ENCODE results near the gene USP2. TPM values are rescaled to one million over a fixed set of nuclear protein-coding genes. Genes with fewer than 3 reads are reported as not detected.

The USP2 gene
- total and polyA plus RNA-seq, 2 of the 8 experiments (the other 6 are each of a cell fraction or from before 2014, with no cell fraction given) = 2.2 to 6.9 TPM

DNA sequence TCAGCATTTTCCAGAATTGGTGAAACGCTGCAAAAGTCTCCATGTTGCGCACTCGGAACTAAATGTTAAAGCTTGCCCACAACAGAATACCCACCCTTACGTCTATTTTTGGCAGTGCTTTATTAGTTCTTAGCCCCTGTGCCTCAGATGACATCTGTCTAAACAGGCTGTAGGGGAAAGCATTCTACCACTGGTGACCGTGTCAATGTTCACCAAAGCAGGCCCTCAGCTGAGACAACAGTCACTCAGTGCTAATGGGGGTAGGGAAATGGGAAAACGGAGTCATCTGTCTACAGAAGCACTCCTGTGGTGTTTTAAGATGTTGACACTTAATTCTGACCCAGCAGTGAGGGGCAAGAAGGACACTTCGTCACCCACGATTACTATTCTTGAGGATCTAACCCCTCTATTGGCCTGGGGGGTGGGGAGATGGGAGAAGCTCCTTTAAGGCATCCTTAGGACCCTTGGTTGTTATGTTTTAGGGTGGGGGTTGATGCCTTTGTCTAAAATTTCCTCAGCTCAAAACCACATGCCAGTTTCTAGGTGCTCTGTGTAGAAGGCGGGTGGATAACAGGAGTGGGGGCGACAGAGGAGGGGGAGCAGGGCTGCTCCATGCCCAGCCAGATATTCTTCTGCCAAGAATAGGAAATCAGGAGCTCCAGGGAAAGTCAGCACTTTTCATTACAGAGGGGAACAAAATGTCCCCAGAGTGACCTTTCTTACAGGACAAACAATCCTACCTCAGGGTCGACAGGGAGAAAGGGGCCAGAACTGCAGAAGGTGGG is 19.4 kb downstream of the USP2 start:
- H3K27ac ChIP-seq (ENCODE audit: low read depth, low read length) = no peak overlapping the region
- POLR2A ChIA-PET (ENCODE audit: partially characterized antibody) = interaction anchor here (1.0 to 3.7 kb wide), 6 partner anchors 9 to 113 kb away, joined by 3 to 32 read pairs (median 4); partner anchors contain the start of genes C1QTNF5 and USP2
- TF ChIP-seq SP1 (IDR thresholded peaks at IDR 0.05; ENCODE audit: low read depth, low read length) (no peak), EGR1 (IDR thresholded peaks at IDR 0.05; ENCODE audit: borderline replicate concordance, low read depth, low read length) (no peak), JUND (IDR thresholded peaks at IDR 0.05; ENCODE audit: low read length) (no peak), ZNF274 (IDR thresholded peaks at IDR 0.05; ENCODE audit: borderline replicate concordance, extremely low read depth, low read length) (no peak), EP300 (IDR thresholded peaks at IDR 0.05; ENCODE audit: borderline replicate concordance in 1 of 2, low read depth in 2 of 2, low read length in 2 of 2) (no peak), JUN (IDR thresholded peaks at IDR 0.05; ENCODE audit: low read depth, low read length) (no peak), HDAC2 (IDR thresholded peaks at IDR 0.05; ENCODE audit: borderline replicate concordance in 1 of 2, low read depth in 2 of 2, low read length in 2 of 2) (no peak), RBBP5 (IDR thresholded peaks at IDR 0.05; ENCODE audit: borderline replicate concordance, low read depth, low read length) (no peak), BCL11A (IDR thresholded peaks at IDR 0.05; ENCODE audit: low read depth in 2 of 2, low read length in 2 of 2) (no peak)
- TF ChIP-seq, protein P1, sequence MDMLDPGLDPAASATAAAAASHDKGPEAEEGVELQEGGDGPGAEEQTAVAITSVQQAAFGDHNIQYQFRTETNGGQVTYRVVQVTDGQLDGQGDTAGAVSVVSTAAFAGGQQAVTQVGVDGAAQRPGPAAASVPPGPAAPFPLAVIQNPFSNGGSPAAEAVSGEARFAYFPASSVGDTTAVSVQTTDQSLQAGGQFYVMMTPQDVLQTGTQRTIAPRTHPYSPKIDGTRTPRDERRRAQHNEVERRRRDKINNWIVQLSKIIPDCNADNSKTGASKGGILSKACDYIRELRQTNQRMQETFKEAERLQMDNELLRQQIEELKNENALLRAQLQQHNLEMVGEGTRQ (IDR thresholded peaks at IDR 0.05; ENCODE audit: low read length) = no peak

More for the DNA sequence above, 19.4 kb downstream of the USP2 start:
- CTCF ChIA-PET (ENCODE audit: partially characterized antibody) = interaction anchor here (0.7 to 10.9 kb wide), 15 partner anchors 9 to 208 kb away, joined by 3 to 474 read pairs (median 5); partner anchors contain the start of genes C1QTNF5, RNF26 and USP2
- no peak overlapping the region for H3K9ac ChIP-seq (replicated peaks in 1 of 4; ENCODE audit: extremely low read depth in 1 of 4, low read depth in 3 of 4, low read length in 3 of 4)
- no peak for DNase-seq (ENCODE audit: low read depth in 1 of 2, low spot score in 2 of 2)
- H3K79me1 ChIP-seq (ENCODE audit: low read depth, low read length) = no peaks in the 10 kb centered on the region; the same call in 1 of the 2 replicates
- no peak overlapping the region for H3K56ac ChIP-seq (replicated peaks; ENCODE audit: insufficient read length, low read depth, low read length)
- H3K79me2 ChIP-seq (ENCODE audit: control insufficient read depth in 1 of 2, insufficient read depth in 2 of 2, low read length in 2 of 2) = no peaks in the 10 kb centered on the region
- no peak overlapping the region for H2AK5ac ChIP-seq (ENCODE audit: low read depth, low read length)
- no peak overlapping the region for H2BK5ac ChIP-seq (ENCODE audit: low read depth, low read length)
- H3K23me2 ChIP-seq (ENCODE audit: low read depth, low read length) = peaks cover 4% of the 10 kb centered on the region; the same call in 1 of the 2 replicates
- H2BK15ac ChIP-seq (ENCODE audit: low read length) = peak overlapping the region; percentile 90; the same call in 1 of the 2 replicates
- no peak for FAIRE-seq
- H3K4me3 ChIP-seq (ENCODE audit: extremely low read depth in 1 of 4, insufficient read depth in 2 of 4, low read depth in 3 of 4, low read length in 4 of 4) = peak overlapping the region in 1 of 4 experiments; percentile 1; a peak in 1 of 8 replicates
- peaks cover 0 to 6% (median 5%) of the 10 kb centered on the region in 4 experiments; a peak in 3 of 8 replicates for H3K36me3 ChIP-seq (ENCODE audit: control insufficient read depth in 2 of 4, insufficient read depth in 4 of 4, low read length in 3 of 4)
- H2BK12ac ChIP-seq (ENCODE audit: low read depth, low read length) = no peak overlapping the region
- peaks cover 12 to 23% (median 20%) of the 10 kb centered on the region in 4 experiments for H3K4me1 ChIP-seq (replicated peaks in 1 of 4; ENCODE audit: control insufficient read depth in 3 of 4, insufficient read depth in 4 of 4, low read length in 3 of 4)
- H2BK120ac ChIP-seq (replicated peaks; ENCODE audit: low read depth, low read length) = no peak overlapping the region
- H3K27me3 ChIP-seq (replicated peaks in 1 of 4; ENCODE audit: control insufficient read depth in 3 of 4, extremely low read depth in 1 of 4, insufficient read depth in 3 of 4, low read length in 3 of 4) = peaks cover 18 to 37% (median 32%) of the 10 kb centered on the region in 4 experiments
- no peaks in the 10 kb centered on the region; a peak in 1 of 4 replicates for H3K9me3 ChIP-seq (ENCODE audit: insufficient read depth in 2 of 2, low read depth in 1 of 2, low read length in 1 of 2)
- H3K4ac ChIP-seq (replicated peaks; ENCODE audit: insufficient read length, low read depth, low read length) = no peak overlapping the region
- H3K18ac ChIP-seq (ENCODE audit: extremely low read depth, low read length) = no peak overlapping the region
- H4K8ac ChIP-seq (ENCODE audit: extremely low read depth, insufficient read depth, low read length) = no peak overlapping the region
- H3K4me2 ChIP-seq (ENCODE audit: insufficient read depth in 1 of 2, low read depth in 2 of 2, low read length in 2 of 2) = peak overlapping the region; percentile 22 to 71; a peak in 3 of 4 replicates
- H3K14ac ChIP-seq (ENCODE audit: insufficient read length) = no peak overlapping the region
- no peak overlapping the region for H2AFZ ChIP-seq (ENCODE audit: low read length)
- no peak overlapping the region for H2BK20ac ChIP-seq (ENCODE audit: low read length)
- no peak overlapping the region for H4K91ac ChIP-seq (replicated peaks; ENCODE audit: insufficient read length, low read length)
- H4K20me1 ChIP-seq (replicated peaks in 1 of 2; ENCODE audit: control insufficient read depth in 1 of 2, insufficient read depth in 2 of 2, low read length in 2 of 2) = peaks cover 4 to 23% of the 10 kb centered on the region in 2 experiments
- H4K5ac ChIP-seq (ENCODE audit: insufficient read length, low read depth, low read length) = no peak overlapping the region
- no peak overlapping the region for H3K23ac ChIP-seq (ENCODE audit: insufficient read length)
- WGBS, 2 experiments (ENCODE audit: extremely low coverage in 1 of 2, insufficient coverage in 1 of 2, insufficient read length in 1 of 2, insufficient replicate concordance in 2 of 2, low coverage in 1 of 2, low lambda C conversion rate in 2 of 2, missing lambda C conversion rate in 1 of 2) = 78% methylated on average over 11 of the region's 11 CpGs; no CpG with 5 or more reads in 1 of the 2 experiments
